Jurkat, Clone E6-1 (cell line): ENCODE data around the gene TDRD9.
"Not testable (repeated sequence)": the region's sequence is repeated elsewhere in the genome, so short reads cannot be mapped to it uniquely, and the experiment has no call there.

Experiments used
- DNase-seq: peaks from one replicate; pipeline ENCODE4 v3.0.0-alpha.2; 2011; ENCODE audit warnings: low read depth, low spot score
- H3K4me3 ChIP-seq: 2 replicates; pipeline ENCODE4 v1.5.1; 2011; ENCODE audit warnings: mild to moderate bottlenecking, low read length, control low read depth, moderate library complexity

Gene TDRD9

GRCh38 chr14:103966631-103967030 is 38.4 kb downstream of the TDRD9 start:
- no peak for DNase-seq
- H3K4me3 ChIP-seq, result no peak overlapping the region

DNA sequence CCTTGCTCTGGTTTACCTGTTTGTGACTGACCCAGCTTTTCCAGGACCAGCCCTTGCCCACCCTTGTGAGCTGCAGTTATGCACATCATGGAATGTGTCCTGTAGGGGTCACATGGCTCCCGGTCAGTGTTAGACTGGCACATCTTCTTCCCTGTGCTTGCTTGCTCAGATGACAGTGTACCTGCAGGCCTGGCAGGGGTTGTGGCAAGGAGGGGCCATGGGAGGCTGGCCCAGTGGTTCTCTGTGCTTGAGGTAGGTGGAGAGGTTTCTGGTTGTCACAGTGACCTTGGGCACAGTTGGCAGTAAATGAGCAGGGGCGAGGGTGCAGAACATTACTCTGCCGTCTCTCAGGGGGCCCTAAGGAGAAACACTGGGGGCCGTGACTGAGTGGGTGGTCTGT is 41.7 kb downstream of the TDRD9 start:
- no peak for DNase-seq

GRCh38 chr14:103973354-103973753 is 45.1 kb downstream of the TDRD9 start:
- no peak overlapping the region for H3K4me3 ChIP-seq
- DNase-seq, result no peak

More for the DNA sequence above, 41.7 kb downstream of the TDRD9 start:
- H3K4me3 ChIP-seq, result no peak overlapping the region

DNA sequence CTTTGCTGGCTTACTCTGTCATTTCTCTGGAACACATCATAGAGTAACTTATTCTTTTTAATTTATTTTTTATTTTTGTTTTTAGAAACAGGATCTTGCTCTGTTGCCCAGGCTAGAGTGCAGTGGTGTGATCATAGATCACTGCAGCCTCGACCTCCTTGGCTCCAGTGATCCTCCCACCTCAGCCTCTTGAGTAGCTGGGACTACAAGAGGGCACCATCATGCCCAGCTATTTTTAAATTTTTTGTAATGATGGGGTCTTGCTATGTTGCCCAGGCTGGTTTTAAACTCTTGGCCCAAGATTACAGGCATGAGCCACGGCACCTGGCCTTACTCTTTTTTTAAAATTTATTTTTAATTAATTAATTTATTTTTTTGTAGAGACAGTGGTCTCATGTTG is 46.3 kb downstream of the TDRD9 start:
- no peak overlapping the region for H3K4me3 ChIP-seq
- no peak for DNase-seq

DNA sequence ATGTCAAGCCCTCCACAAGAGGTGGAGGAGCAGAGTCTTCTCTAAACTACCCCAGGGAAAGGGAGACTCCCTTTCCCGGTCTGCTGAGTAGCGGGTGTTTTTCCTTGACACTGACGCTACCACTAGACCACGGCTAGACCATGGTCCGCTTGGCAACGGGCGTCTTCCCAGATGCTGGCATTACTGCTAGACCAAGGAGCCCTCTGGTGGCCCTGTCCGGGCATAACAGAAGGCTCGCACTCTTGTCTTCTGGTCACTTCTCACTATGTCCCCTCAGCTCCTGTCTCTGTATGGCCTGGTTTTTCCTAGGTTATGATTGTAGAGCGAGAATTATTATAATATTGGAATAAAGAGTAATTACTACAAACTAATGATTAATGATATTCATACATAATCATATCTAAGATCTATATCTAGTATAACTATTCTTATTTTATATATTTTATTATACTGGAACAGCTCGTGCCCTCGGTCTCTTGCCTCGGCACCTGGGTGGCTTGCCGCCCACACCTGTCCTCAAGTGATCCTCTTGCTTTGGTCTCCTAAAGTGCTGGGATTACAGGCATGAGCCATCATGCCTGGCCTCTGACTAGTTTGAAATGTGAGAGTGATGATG is 52.5 kb downstream of the TDRD9 start:
- DNase-seq, H3K4me3 ChIP-seq: not testable (repeated sequence)

DNA sequence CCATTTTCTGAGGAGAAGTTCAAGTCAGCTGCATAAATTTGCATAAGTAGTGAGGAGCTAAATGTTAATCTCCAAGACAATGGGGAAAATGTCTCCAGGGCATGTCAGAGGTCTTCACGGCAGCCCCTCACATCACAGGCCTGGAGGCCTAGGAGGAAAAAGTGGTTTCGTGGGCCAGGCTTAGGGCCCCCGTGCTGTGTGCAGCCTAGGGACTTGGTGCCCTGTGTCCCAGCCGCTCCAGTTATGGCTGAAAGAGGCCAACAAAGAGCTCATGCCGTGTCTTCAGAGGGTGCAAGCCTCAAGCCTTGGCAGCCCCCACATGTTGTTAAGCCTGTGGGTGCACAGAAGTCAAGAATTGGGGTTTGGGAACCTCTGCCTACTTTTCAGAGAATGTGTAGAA is 55.9 kb downstream of the TDRD9 start:
- no peak for DNase-seq
- H3K4me3 ChIP-seq, result no peak overlapping the region

- no peak for DNase-seq
- no peak overlapping the region for H3K4me3 ChIP-seq
Observed at GRCh38 chr14:103989034-103989433, 60.8 kb downstream of the TDRD9 start.

DNA sequence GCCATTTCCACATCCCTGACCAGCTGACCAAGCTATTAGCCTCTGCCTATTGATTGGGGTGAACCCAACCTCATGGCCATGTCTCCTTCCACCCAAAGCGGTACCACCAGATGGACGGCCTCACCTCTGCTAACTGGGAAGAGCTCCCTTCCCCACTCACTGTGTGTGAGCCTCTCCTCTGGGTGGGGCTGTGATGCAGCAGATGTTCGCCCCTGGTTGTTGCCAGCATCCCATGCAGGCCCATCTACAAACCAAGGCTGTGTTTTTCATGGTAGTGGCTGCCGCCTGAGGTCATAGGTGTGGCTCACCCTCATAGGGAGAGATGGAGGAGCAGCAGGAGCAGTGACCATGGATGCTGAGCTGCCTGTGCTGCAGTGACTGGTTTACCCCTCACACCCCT is 61.7 kb downstream of the TDRD9 start:
- no peak overlapping the region for H3K4me3 ChIP-seq
- no peak for DNase-seq

- DNase-seq, result no peak
- H3K4me3 ChIP-seq, result no peak overlapping the region
Observed at GRCh38 chr14:103994535-103995184, 66.4 kb downstream of the TDRD9 start.

- no peak for DNase-seq
- no peak overlapping the region for H3K4me3 ChIP-seq
Observed at GRCh38 chr14:103995876-103996275, 67.6 kb downstream of the TDRD9 start.

GRCh38 chr14:103997391-103997790 is 69.1 kb downstream of the TDRD9 start:
- H3K4me3 ChIP-seq, result no peak overlapping the region
- DNase-seq, result no peak

- H3K4me3 ChIP-seq, result no peak overlapping the region
- DNase-seq, result no peak
Observed at GRCh38 chr14:103998027-103998426, 69.8 kb downstream of the TDRD9 start.

- DNase-seq, result no peak
- no peak overlapping the region for H3K4me3 ChIP-seq
Observed at GRCh38 chr14:103999795-104000440, 71.7 kb downstream of the TDRD9 start.

- no peak overlapping the region for H3K4me3 ChIP-seq
- DNase-seq, result no peak
Observed at GRCh38 chr14:104001003-104001402, 72.7 kb downstream of the TDRD9 start.

- H3K4me3 ChIP-seq, result no peak overlapping the region
- DNase-seq, result no peak
Observed at GRCh38 chr14:104003616-104004015, 75.4 kb downstream of the TDRD9 start.

GRCh38 chr14:104004849-104005248 is 76.6 kb downstream of the TDRD9 start:
- no peak overlapping the region for H3K4me3 ChIP-seq
- DNase-seq, result no peak

DNA sequence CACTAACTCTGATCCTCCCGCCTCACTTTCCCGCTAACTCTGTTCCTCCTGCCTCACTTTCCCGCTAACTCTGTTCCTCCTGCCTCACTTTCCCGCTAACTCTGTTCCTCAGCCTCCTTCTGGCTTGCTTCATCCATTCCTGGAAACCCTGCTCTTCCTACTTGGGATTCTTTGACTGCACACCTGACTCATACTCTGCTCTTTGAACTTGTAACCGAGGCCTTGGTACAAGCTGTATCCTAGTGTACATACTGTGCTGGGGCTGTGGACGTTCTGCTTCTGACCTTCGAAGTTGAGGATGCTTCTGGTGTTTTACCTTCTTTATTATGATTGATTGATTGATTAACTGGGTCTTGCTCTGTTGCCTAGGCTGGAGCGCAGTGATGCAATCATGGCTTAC is 77.2 kb downstream of the TDRD9 start:
- no peak overlapping the region for H3K4me3 ChIP-seq
- DNase-seq, result no peak

DNA sequence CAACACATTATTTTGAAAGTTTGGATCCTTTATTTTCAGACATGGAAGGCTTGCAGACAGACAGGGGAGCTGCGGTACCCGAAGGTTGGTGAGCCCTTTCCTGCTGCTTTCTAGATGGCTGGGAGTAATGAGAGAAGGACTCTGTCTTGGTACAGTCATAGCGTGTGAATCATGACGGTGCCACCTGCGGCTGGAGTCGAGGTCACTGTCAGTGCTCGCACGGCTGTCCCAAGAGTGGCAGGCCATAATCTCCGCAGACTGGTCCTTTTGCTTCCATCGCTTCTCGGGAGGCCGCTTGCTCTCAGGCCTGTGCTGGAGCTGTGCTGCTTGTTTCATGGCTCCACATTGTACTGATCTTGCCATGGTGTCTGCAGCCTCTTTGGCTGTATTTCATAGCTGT is 78.9 kb downstream of the TDRD9 start:
- no peak overlapping the region for H3K4me3 ChIP-seq
- DNase-seq, result no peak

DNA sequence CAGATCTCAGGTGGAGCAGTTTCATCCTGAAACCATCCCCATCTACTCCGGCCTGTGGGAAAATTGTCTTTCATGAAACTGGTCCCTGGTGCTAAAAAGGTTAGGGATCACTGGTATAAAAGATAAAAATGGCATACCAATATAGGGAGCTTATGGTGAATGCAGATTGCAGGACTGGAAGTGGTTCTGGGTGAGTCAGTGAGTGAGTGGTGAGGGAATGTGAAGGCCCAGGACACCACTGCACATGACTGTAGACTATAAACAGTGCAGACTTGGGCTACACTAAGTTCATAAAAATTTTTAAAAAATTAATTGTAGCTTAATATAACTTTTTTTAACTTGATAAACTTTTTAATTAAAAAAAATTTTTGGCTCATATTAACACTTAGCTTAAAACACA is 81.0 kb downstream of the TDRD9 start:
- no peak for DNase-seq
- no peak overlapping the region for H3K4me3 ChIP-seq

GRCh38 chr14:104011824-104012517 is 83.7 kb downstream of the TDRD9 start:
- no peak for DNase-seq
- no peak overlapping the region for H3K4me3 ChIP-seq
